Bronchial epithelial cell (primary cell): ENCODE data around the gene ADAMTSL2. TPM values are rescaled to one million over a fixed set of nuclear protein-coding genes. Genes with fewer than 3 reads are reported as not detected.

ENCODE experiments used
- DNase-seq: peaks from one replicate; pipeline ENCODE4 v3.0.0-alpha.2; 2010; ENCODE audit warnings: low read depth
- FAIRE-seq: peaks from 2 replicates; lab custom pipeline; 2011; peaks lifted over from hg19 to GRCh38; lab: Jason Lieb, UNC
- H3K27me3 ChIP-seq: 2 replicates; pipeline ENCODE4 v1.5.1; 2011; ENCODE audit warnings: low read length; ENCODE audit not compliant: control insufficient read depth, insufficient read depth
- H3K36me3 ChIP-seq: 2 replicates; pipeline ENCODE4 v1.5.1; 2011; ENCODE audit warnings: low read length; ENCODE audit not compliant: control insufficient read depth, insufficient read depth
- H3K4me3 ChIP-seq: 2 replicates; pipeline ENCODE4 v1.5.1; 2011; ENCODE audit warnings: mild to moderate bottlenecking, low read depth, low read length, control low read depth
- CTCF ChIP-seq: IDR thresholded peaks from 2 replicates; pipeline ENCODE4 v1.5.1; 2011; ENCODE audit warnings: mild to moderate bottlenecking, moderate library complexity, low read length, control low read depth, inconsistent platforms; ENCODE audit not compliant: insufficient read depth, severe bottlenecking
- total RNA-seq: library from RNA; depleted of rRNA; stranded (reverse); fragments of >200 nt; gene quantifications from 2 replicates; pipeline ENCODE4 v1.2.1, GENCODE V29; 2014

Gene ADAMTSL2
- total RNA-seq, 1 donor from 2014 or later, result not detected

- H3K36me3 ChIP-seq, result no peaks in the 10 kb centered on the region
- no peak overlapping the region for H3K4me3 ChIP-seq
- no peak for TF ChIP-seq CTCF
- no peaks in the 10 kb centered on the region for H3K27me3 ChIP-seq
- DNase-seq (no peak), FAIRE-seq (no peak)
Observed at GRCh38 chr9:133493845-133494540, 40.5 kb upstream of the ADAMTSL2 start.

GRCh38 chr9:133494636-133495326, 39.7 kb upstream of the ADAMTSL2 start:
- TF ChIP-seq CTCF, result no peak
- Histone ChIP-seq H3K36me3 (no peaks in the 10 kb centered on the region), H3K27me3 (no peaks in the 10 kb centered on the region), H3K4me3 (no peak overlapping the region)
- no peak for DNase-seq
- no peak for FAIRE-seq

- DNase-seq, result no peak
- Histone ChIP-seq H3K36me3 (no peaks in the 10 kb centered on the region), H3K27me3 (no peaks in the 10 kb centered on the region), H3K4me3 (no peak overlapping the region)
- TF ChIP-seq CTCF, result no peak
- peak; percentile 99 for FAIRE-seq
Observed at GRCh38 chr9:133495327-133496293, 38.9 kb upstream of the ADAMTSL2 start.

GRCh38 chr9:133496861-133497842, 37.4 kb upstream of the ADAMTSL2 start:
- no peaks in the 10 kb centered on the region for H3K27me3 ChIP-seq
- FAIRE-seq (no peak), DNase-seq (no peak)
- no peak for TF ChIP-seq CTCF
- H3K4me3 ChIP-seq, result no peak overlapping the region
- no peaks in the 10 kb centered on the region for H3K36me3 ChIP-seq

GRCh38 chr9:133499132-133499891, 35.2 kb upstream of the ADAMTSL2 start:
- no peak for FAIRE-seq
- no peak for TF ChIP-seq CTCF
- no peaks in the 10 kb centered on the region for H3K27me3 ChIP-seq

More at GRCh38 chr9:133499132-133499891, 35.2 kb upstream of the ADAMTSL2 start:
- DNase-seq, result no peak
- no peaks in the 10 kb centered on the region for H3K36me3 ChIP-seq
- no peak overlapping the region for H3K4me3 ChIP-seq
